ENCODE results near the gene B4GALT5.
"Not testable (repeated sequence)": the region's sequence is repeated elsewhere in the genome, so short reads cannot be mapped to it uniquely, and the experiment has no call there.

The B4GALT5 gene

GRCh38 chr20:49618289-49618688 lies 95.4 kb downstream of the B4GALT5 start:
- Mint-ChIP-seq H3K36me3 (ENCODE audit: low read depth) (no peaks in the 10 kb centered on the region), H3K4me3 (no peak overlapping the region), H3K4me1 (no peaks in the 10 kb centered on the region), H3K9me3 (peaks cover 24% of the 10 kb centered on the region), H3K27ac (no peak overlapping the region), H3K27me3 (ENCODE audit: low read depth, poor library complexity) (no peaks in the 10 kb centered on the region)
- TF ChIP-seq CTCF (IDR thresholded peaks at IDR 0.05), result no peak
- no peak for DNase-seq

GRCh38 chr20:49617394-49617793 lies 96.3 kb downstream of the B4GALT5 start:
- not testable (repeated sequence) for H3K36me3 Mint-ChIP-seq (ENCODE audit: low read depth); DNase-seq; H3K27me3 Mint-ChIP-seq (ENCODE audit: low read depth, poor library complexity); H3K4me3 Mint-ChIP-seq; H3K4me1 Mint-ChIP-seq; H3K27ac Mint-ChIP-seq
- peaks cover 17% of the 10 kb centered on the region for H3K9me3 Mint-ChIP-seq

- no peak for TF ChIP-seq CTCF (IDR thresholded peaks at IDR 0.05)
- no peaks in the 10 kb centered on the region for H3K27me3 Mint-ChIP-seq (ENCODE audit: low read depth, poor library complexity)
- no peak overlapping the region for H3K4me3 Mint-ChIP-seq
- peaks cover 7% of the 10 kb centered on the region for H3K9me3 Mint-ChIP-seq
- DNase-seq, result no peak
- H3K36me3 Mint-ChIP-seq (ENCODE audit: low read depth), result no peaks in the 10 kb centered on the region
- no peaks in the 10 kb centered on the region for H3K4me1 Mint-ChIP-seq
- H3K27ac Mint-ChIP-seq, result no peak overlapping the region
These were observed 97.3 kb downstream of the B4GALT5 start for GRCh38 chr20:49616154-49617007.

GRCh38 chr20:49615401-49616153 lies 98.1 kb downstream of the B4GALT5 start:
- no peaks in the 10 kb centered on the region for H3K27me3 Mint-ChIP-seq (ENCODE audit: low read depth, poor library complexity)
- TF ChIP-seq CTCF (IDR thresholded peaks at IDR 0.05), result no peak
- peaks cover 3% of the 10 kb centered on the region for H3K4me1 Mint-ChIP-seq
- H3K27ac Mint-ChIP-seq, result no peak overlapping the region
- DNase-seq, result no peak
- H3K36me3 Mint-ChIP-seq (ENCODE audit: low read depth), result no peaks in the 10 kb centered on the region
- H3K9me3 Mint-ChIP-seq, result peaks cover 1% of the 10 kb centered on the region
- no peak overlapping the region for H3K4me3 Mint-ChIP-seq

GRCh38 chr20:49615051-49615400 lies 98.7 kb downstream of the B4GALT5 start:
- not testable (repeated sequence) for H3K36me3 Mint-ChIP-seq (ENCODE audit: low read depth); H3K27me3 Mint-ChIP-seq (ENCODE audit: low read depth, poor library complexity); DNase-seq; H3K27ac Mint-ChIP-seq; H3K4me1 Mint-ChIP-seq; H3K4me3 Mint-ChIP-seq; H3K9me3 Mint-ChIP-seq

- H3K27me3 Mint-ChIP-seq (ENCODE audit: low read depth, poor library complexity), result peaks cover 4% of the 10 kb centered on the region
- DNase-seq, result no peak
- no peaks in the 10 kb centered on the region for H3K36me3 Mint-ChIP-seq (ENCODE audit: low read depth)
- no peak overlapping the region for H3K4me3 Mint-ChIP-seq
- H3K27ac Mint-ChIP-seq, result no peak overlapping the region
- H3K9me3 Mint-ChIP-seq, result no peaks in the 10 kb centered on the region
- no peak for TF ChIP-seq CTCF (IDR thresholded peaks at IDR 0.05)
- peaks cover 5% of the 10 kb centered on the region for H3K4me1 Mint-ChIP-seq
These were observed 99.2 kb downstream of the B4GALT5 start for GRCh38 chr20:49614338-49615050.
